ENCODE results near the gene CLASP2.

GRCh38 chr3:33537133-33537532 lies 180.9 kb downstream of the CLASP2 start:
- TF ChIP-seq EZH2 (IDR thresholded peaks at IDR 0.05; ENCODE audit: low read length) (no peak), CTCF (optimal IDR thresholded peaks at IDR 0.05 in 1 of 3, IDR thresholded peaks at IDR 0.05 in 1 of 3, conservative IDR thresholded peaks at IDR 0.05 in 1 of 3; ENCODE audit: extremely low read depth in 1 of 3, insufficient read depth in 2 of 3, low read length in 3 of 3) (no peak)

All from keratinocyte (primary cell).